NCI-H187 treated with DMSO at 0.1 percent for 48 hours (cell line): ENCODE measurements around the gene OR8K1.

Source experiments
- DNase-seq: peaks from one replicate; lab custom pipeline; 2025; lab: John Stamatoyannopoulos, UW

Gene OR8K1

DNA sequence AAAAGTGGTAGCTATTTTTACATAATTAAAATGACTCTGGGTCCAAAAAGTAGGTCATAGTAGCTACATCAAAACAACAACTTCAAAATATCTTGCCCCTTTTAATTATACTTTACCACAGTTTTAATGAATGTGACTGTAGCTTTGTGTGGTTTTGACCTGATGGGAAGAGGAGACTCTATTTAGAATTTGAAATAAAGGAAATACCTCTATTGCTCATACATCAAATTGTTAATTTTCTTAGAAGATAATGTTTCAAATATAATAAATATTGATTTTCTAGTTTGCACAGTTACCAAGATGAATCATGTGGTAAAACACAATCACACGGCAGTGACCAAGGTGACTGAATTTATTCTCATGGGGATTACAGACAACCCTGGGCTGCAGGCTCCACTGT is at the start of gene OR8K1:
TSS of gene OR8K1 (plus strand) at position 301 of the 400 bp plus-strand sequence. CDS start at position 301, 0 bp downstream.
- DNase-seq, result no peak

DNA sequence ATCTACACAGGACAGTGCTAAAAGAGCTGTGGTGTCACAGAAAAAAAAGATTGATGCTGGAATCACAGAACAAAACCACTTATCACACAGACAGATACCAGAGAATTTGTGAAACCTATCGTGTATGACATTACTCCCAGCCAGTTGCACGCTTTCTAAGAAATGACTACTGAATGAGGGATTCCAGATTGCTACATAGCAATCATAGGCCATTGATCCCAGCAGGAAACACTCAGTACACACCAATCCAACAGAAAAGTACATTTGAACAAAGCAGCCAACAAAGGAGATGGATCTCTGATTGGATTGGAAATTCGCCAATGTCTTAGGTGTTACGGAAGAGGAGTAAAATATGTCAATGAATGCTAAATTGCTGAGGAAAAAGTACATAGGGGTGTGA is 48.9 kb upstream of the OR8K1 start:
- no peak for DNase-seq

DNA sequence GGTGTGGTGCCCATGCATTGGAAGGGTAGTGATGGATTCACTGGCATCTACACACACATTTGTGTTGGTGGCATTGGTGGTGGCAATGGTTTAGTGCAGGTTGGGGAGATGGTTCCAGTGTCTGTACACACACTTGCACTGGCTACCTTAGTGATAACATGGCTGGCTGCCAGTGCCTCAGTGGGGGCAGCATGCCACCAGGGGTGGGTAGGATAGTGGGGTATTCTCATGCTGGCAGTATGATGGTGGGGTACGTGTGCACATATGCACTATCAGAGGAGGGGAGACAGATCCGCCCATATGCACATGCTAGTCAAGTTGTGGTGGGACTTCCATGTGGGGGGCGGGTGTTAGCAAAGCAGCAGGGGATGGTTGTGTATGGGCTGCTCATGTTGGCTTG is 38.0 kb upstream of the OR8K1 start:
- DNase-seq, result no peak

DNA sequence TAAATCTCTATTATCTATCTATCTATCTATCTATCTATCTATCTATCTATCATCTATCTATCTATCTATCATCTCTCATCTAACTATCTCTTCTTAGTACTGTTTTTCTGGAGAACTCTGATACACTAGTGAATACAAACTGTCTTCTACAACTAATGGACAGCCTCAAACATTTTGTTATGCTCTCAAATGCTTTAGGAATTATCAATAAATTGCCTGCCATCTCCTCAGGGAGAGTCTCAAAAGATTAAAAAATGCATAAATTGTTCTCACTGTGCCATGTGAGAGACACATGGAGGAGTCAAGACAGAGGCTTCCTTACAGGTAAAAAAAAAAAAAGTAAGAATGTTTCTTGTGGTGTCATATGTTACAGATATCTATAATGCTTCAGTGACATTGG is 31.0 kb upstream of the OR8K1 start, which contains the start of gene OR8K3:
TSS of gene OR8K3 (plus strand) at position 301 of the 400 bp plus-strand sequence. CDS start 3,163 bp downstream, outside the sequence.
- no peak for DNase-seq

DNA sequence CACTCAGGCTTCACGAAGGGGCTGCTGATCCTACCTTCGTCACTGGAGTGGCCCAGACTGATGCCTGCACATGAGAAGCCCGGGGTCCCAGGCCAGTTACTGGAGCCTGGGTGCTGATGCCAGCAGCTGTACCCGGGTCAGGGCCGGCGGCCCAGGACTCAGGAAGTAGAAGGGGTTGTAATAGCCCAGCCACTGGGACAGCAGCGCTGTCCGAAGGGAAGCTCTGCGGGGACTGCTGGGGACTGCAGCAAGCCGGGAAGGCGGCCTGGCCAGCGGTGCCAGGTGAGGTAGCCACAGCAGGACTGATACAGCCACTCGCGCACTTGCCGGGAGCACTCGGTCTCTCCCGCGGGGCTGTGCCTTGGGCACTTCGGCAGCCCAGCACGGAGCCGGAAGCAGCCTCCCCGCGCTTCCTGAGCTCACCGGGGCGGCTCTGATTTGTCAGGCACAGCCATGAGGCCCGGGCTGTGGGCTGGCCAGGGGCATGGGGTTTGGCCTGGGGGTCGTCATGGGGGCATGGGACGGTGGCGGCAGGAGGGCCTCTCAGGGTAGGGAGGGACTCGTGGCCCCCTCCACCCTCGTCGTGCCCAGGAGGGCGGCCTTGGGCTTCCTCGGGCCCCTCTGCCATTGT is 13.9 kb upstream of the OR8K1 start:
- no peak for DNase-seq

DNA sequence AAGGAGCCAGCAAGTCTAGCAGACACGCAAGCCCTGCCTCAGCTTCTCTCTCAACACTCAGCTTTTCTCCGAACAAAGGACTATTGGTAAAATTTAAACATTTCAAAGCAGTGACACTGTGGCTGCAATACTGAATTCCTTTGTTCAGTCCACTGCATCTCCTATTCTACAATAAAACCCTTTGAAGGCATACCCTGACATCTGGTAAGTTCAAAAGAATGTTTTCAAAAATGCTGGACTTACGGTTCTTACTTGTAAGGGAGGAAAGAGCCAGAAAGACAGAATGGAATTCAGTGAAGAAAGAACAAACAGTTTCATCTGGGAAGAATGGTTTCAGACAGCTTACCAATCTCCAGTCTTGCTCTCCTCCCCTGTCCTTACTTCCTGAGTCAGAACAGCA is 12.7 kb upstream of the OR8K1 start:
- DNase-seq, result no peak

DNA sequence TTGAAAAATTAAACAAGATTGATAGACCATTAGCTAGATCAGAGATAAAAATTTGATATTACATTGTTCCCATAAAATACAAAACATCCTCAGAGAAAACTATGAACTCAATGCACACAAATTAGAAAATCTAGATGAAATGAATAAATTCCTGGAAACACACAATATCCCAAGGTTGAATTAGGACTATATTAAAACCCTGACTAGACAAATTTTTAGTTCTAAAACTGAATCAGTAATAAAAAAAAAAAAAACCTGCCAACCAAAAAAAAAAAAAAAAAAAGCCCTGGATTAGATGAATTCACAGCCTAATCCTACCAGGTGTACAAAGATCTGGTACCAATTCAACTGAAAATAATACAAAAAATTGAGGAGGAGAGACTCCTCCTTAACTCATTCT is 5.5 kb upstream of the OR8K1 start:
- no peak for DNase-seq

DNA sequence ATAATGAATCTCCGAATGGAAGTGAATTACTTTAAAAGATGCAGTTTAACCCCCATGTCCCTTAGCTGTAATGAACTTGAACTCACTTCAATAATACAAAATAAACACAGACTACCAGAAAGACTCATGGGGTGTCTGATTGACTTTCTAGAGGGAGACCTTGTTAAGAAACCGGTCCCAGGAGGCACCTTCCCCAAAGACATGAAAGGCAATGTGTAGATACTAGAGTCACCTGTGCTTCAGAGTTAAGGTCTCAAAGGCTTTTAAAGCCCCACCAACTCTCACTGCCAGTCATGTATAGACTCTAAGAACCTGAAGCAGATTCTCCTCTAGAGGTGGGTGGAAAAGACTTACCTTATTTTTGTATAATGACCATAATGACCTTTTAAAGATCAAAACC is 8.2 kb downstream of the OR8K1 start, which contains the start of gene OR8J1:
TSS of gene OR8J1 (plus strand) at position 301 of the 400 bp plus-strand sequence. CDS start 5,956 bp downstream, outside the sequence.
- DNase-seq, result no peak

DNA sequence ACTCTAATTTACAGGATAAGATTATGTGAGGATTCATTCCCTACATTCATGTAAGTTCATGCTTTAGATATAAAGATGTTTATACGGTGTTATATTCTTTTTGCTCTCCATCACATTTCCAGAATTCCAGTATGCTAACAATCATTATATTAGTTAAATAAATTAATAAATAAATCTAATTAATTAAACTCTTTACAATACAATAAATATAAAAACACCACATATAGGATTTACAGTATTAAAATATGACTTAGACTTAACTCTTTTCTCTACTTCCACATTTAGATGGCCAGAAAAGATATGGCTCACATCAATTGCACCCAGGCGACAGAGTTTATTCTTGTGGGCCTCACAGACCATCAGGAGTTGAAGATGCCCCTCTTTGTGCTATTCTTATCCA is 29.5 kb downstream of the OR8K1 start, which contains the start of gene OR8U1:
TSS of gene OR8U1 (plus strand) at position 301 of the 400 bp plus-strand sequence. CDS start at position 301, 0 bp downstream.
- DNase-seq, result no peak

DNA sequence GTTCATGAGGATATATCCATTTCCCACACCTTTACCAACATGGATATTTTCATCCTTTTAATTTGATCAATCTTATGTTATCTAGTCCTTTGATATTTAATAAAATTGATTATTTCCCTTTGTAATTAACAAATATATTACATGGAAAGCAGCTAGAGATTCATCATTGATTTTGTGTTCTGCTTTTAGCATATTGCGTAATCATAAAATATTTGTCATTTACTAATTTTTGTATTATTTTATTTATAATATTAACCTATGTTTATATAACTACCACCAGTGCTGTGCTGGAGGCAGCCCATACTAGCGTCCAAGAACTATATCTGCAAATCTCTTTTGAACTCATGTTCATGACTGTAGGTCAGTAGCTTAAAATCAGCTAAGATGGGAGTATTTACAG is 34.3 kb downstream of the OR8K1 start:
- no peak for DNase-seq

DNA sequence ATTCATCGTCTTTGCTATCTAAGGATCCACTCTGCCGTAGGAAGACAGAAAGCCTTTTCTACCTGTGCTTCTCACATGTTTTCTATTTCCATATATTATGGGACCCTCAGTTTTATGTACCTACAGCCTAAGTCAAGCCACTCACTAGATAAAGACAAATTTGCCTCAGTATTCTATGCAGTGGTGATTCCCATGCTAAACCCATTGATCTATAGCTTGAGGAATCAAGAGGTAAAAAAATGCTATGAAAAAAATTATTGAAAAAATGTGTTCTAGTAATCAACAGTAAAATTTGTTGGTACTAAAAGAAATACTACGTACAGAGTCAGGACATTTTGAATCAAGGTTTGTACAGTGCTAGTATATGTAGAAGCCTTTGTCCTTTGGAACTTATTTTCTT is 48.5 kb downstream of the OR8K1 start:
- DNase-seq, result no peak

DNA sequence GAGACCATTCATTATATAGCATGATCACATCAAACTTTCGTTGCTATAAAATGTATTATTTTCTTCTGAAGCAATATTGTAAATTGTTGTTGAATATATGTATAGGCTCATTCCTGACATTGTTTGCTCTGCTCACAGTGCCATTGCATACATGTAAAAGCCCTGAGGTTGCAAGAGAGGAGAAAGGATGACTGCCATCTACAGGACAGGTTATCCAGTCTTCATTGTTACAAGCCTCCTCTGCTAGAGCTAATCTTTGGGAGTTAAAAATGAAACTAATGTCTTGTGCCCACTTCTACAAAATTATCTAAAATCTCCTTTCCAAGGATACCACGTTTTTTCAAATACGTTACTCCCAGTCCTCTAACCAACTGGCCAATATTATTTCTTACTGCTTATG is 50.2 kb downstream of the OR8K1 start:
- no peak for DNase-seq
